HepG2 (cell line): Measurements from ENCODE around the gene GOLGA3. TPM values are rescaled to one million over a fixed set of nuclear protein-coding genes. Genes with fewer than 3 reads are reported as not detected.
A peak's percentile ranks its signal among the peaks of the same experiment; 100 is the strongest.

Experiments used
- ATAC-seq: fragments of 200-7000 bp; cut with Tn5 transposase; 3 replicates; pipeline ENCODE4 v1.9.1; 2020; ENCODE audit warnings: mild to moderate bottlenecking, moderate library complexity
- BruUV-seq: library from RNA; stranded (reverse); fragments of 400-500 nt; replicated peaks from 2 replicates; lab custom pipeline; 2021; lab: Mats Ljungman, UMichigan
- CTCF ChIA-PET: fragments of 300-600 bp; formaldehyde crosslinking; extraction: SDS; loops from one replicate; lab custom pipeline; 2021; ENCODE audit warnings: low total read pairs, inconsistent platforms, low intra/inter-chr PET ratio; lab: Yijun Ruan, JAX
- POLR2A ChIA-PET: fragments of 350-600 bp; sonication (Branson Sonifier 250); formaldehyde crosslinking; loops from one replicate; lab custom pipeline; 2020; ENCODE audit warnings: antibody characterized with exemption, inconsistent platforms; lab: Yijun Ruan, JAX
- DNase-seq: peaks from one replicate; pipeline ENCODE4 v3.0.0-alpha.2; 2015; ENCODE audit warnings: low spot score
- FAIRE-seq: peaks from 3 replicates; lab custom pipeline; 2011; peaks lifted over from hg19 to GRCh38; lab: Jason Lieb, UNC
- H2AFZ ChIP-seq: one replicate; pipeline ENCODE4 v1.6.1; 2011; ENCODE audit warnings: low read length, inconsistent platforms
- H3K27ac ChIP-seq: fragments of 300-600 bp; 3 replicates; pipeline ENCODE4 v1.8.0; 2011; ENCODE audit warnings: mixed run types, mild to moderate bottlenecking, mixed read lengths, low read length, inconsistent platforms; ENCODE audit not compliant: insufficient read depth; ENCODE audit errors: extremely low read length
- H3K27me3 ChIP-seq, 2 experiments: fragments of 200-600 bp in 1 of 2; 2 replicates in 1 of 2; 3 replicates in 1 of 2; pipeline versions ENCODE4 v1.6.0 to v1.8.0; 2011; ENCODE audit warnings: low read length in 2 of 2, mild to moderate bottlenecking in 2 of 2, moderate library complexity in 2 of 2, inconsistent platforms in 1 of 2; ENCODE audit not compliant: insufficient read depth in 2 of 2, control insufficient read depth in 1 of 2
- H3K36me3 ChIP-seq, 2 experiments: fragments of 200-600 bp in 1 of 2; replicated peaks in 1 of 2; 2 replicates in 1 of 2; 3 replicates in 1 of 2; pipeline versions ENCODE4 v1.5.1 to v1.8.0; 2011; ENCODE audit warnings: low read length in 2 of 2, inconsistent platforms in 1 of 2; ENCODE audit not compliant: insufficient read depth in 2 of 2, control insufficient read depth in 1 of 2
- H3K4me1 ChIP-seq: 2 replicates; pipeline ENCODE4 v1.5.1; 2012; ENCODE audit warnings: low read length, inconsistent platforms; ENCODE audit not compliant: insufficient read depth
- H3K4me2 ChIP-seq: 2 replicates; pipeline ENCODE4 v1.6.0; 2011; ENCODE audit warnings: low read depth, low read length, inconsistent platforms
- H3K4me3 ChIP-seq, 3 experiments: fragments of 200-600 bp in 1 of 3; sonication (generic), shearing (Covaris generic) in 1 of 3; replicated peaks in 1 of 3; 2 replicates each; pipeline ENCODE4 v1.5.1; 2011 to 2016; ENCODE audit warnings: low read length in 3 of 3, inconsistent platforms in 2 of 3, low read depth in 2 of 3, mild to moderate bottlenecking in 2 of 3, control low read depth in 1 of 3, mixed read lengths in 1 of 3; ENCODE audit not compliant: insufficient read depth in 1 of 3
- H3K79me2 ChIP-seq: one replicate; pipeline ENCODE4 v1.6.1; 2011; ENCODE audit warnings: low read length, inconsistent platforms; ENCODE audit not compliant: insufficient read depth
- H3K9ac ChIP-seq: 2 replicates; pipeline ENCODE4 v1.6.0; 2011; ENCODE audit warnings: mild to moderate bottlenecking, low read depth, low read length, inconsistent platforms; ENCODE audit not compliant: insufficient read depth
- H3K9me3 ChIP-seq: 2 replicates; pipeline ENCODE4 v1.5.1; 2012; ENCODE audit warnings: mild to moderate bottlenecking, low read length
- H4K20me1 ChIP-seq: 2 replicates; pipeline ENCODE4 v1.6.0; 2011; ENCODE audit warnings: inconsistent platforms, mild to moderate bottlenecking, low read length, moderate library complexity; ENCODE audit not compliant: insufficient read depth
- AGO2 ChIP-seq: fragments of 200-400 bp; formaldehyde crosslinking; optimal IDR thresholded peaks from 2 replicates; pipeline ENCODE3; 2017; ENCODE audit warnings: mild to moderate bottlenecking, low read depth, low read length, moderate library complexity
- HHEX ChIP-seq: IDR thresholded peaks from 2 replicates; pipeline ENCODE4 v1.6.1; 2016; ENCODE audit warnings: control low read depth
- HIC2 ChIP-seq: sonication (generic); formaldehyde crosslinking; IDR thresholded peaks from 2 replicates; pipeline ENCODE4 v1.9.0; 2022; ENCODE audit warnings: low read depth, missing genetic modification reagents
- MAFK ChIP-seq, 2 experiments: IDR thresholded peaks in 1 of 2; conservative IDR thresholded peaks in 1 of 2; 2 replicates each; pipeline ENCODE4 v1.6.1; 2011; ENCODE audit warnings: improper control_type of control experiment in 2 of 2, low read length in 2 of 2
- NRL ChIP-seq: sonication (generic); formaldehyde crosslinking; IDR thresholded peaks from 2 replicates; pipeline ENCODE4 v1.5.0; 2020; ENCODE audit warnings: missing genetic modification reagents, mild to moderate bottlenecking, moderate library complexity, borderline replicate concordance
- RBFOX2 ChIP-seq: fragments of 200-400 bp; formaldehyde crosslinking; IDR thresholded peaks from 2 replicates; pipeline ENCODE4 v1.6.1; 2017; ENCODE audit warnings: low read depth, mild to moderate bottlenecking, low read length
- WGBS: methylation state at CpG from one replicate; pipeline ENCODE4 v1.1.6; 2017; ENCODE audit warnings: low lambda C conversion rate; 5-methylcytosine and 5-hydroxymethylcytosine counted together
- in situ Hi-C: cut with HindIII; loops from 2 replicates; pipeline ENCODE4 v1.10.0; 2017; ENCODE audit warnings: low pct_unique_long_range_greater_than_20kb; ENCODE audit not compliant: extremely low pct_ligation_motif_present
- intact Hi-C: fragments of 100-400 bp; cut with micrococcal nuclease; formaldehyde crosslinking; loops from one replicate; pipeline ENCODE4 v1.10.0; 2022; ENCODE audit not compliant: unreplicated experiment
- polyA plus RNA-seq, 8 experiments: library from polyadenylated mRNA; depleted of rRNA in 3 of 8; stranded (reverse) in 7 of 8; unstranded in 1 of 8; fragments of >200 nt; fragmentation: Illumina TruSeq in 4 of 8; extraction: Trizol in 4 of 8; gene quantifications; 2 replicates each; pipeline versions ENCODE4 v1.2.1 to v1.2.3, GENCODE V29; 2011 to 2016; ENCODE audit warnings: low read depth in 4 of 8, missing spikeins in 1 of 8, mixed read lengths in 1 of 8; ENCODE audit not compliant: insufficient read depth in 1 of 8
- total RNA-seq, 5 experiments: library from RNA; depleted of rRNA; stranded (reverse); fragments of >200 nt; fragmentation: Illumina TruSeq; extraction: Trizol; gene quantifications; 2 replicates each; pipeline ENCODE4 v1.2.3, GENCODE V29; 2016; ENCODE audit warnings: low read depth in 1 of 5

GOLGA3 gene
- total and polyA plus RNA-seq, 2 of the 13 experiments (the other 11 are each of a cell fraction or from before 2014, with no cell fraction given), result 22.0 to 43.0 TPM

- TF ChIP-seq MAFK (conservative IDR thresholded peaks at IDR 0.05 in 1 of 2, IDR thresholded peaks at IDR 0.05 in 1 of 2; ENCODE audit: low read length in 2 of 2) (peak; percentile 60 to 62), NRL (CRISPR knock-in tag) (no peak), HIC2 (CRISPR knock-in tag) (no peak)
- no peak overlapping the region for H2AFZ ChIP-seq
- WGBS, result 99% methylated on average over 14 of the region's 14 CpGs
- H3K9ac ChIP-seq, result no peak overlapping the region
- intact Hi-C loops (no loop called here), in situ Hi-C loops (no loop called here)
- peaks cover 6% of the 10 kb centered on the region for H3K79me2 ChIP-seq
- no peaks in the 10 kb centered on the region for H3K4me1 ChIP-seq
- no peak for ATAC-seq
- TSS peak; percentile 27 for BruUV-seq
- no peaks in the 10 kb centered on the region for H3K9me3 ChIP-seq
- POLR2A ChIA-PET, result no interaction called here
- no peak overlapping the region for H3K4me3 ChIP-seq
- no peak for FAIRE-seq
- H3K27me3 ChIP-seq, result no peaks in the 10 kb centered on the region
- DNase-seq, result no peak
- no peak overlapping the region for H3K27ac ChIP-seq
- no peak overlapping the region for H3K4me2 ChIP-seq
- CTCF ChIA-PET, result no interaction called here
- H4K20me1 ChIP-seq, result 0 out of 2 replicates have a peak, but pooled peaks cover 7% of the 10 kb centered on the region
- peaks cover 47 to 82% of the 10 kb centered on the region in 2 experiments for H3K36me3 ChIP-seq
These were observed 25.5 kb downstream of the GOLGA3 start for GRCh38 chr12:132803125-132803524.

- intact Hi-C loops, result no loop called here
- no peak overlapping the region for H3K4me2 ChIP-seq
- ATAC-seq (no peak), DNase-seq (no peak), FAIRE-seq (no peak)
- WGBS, result 98% methylated on average over 18 of the region's 28 CpGs
- BruUV-seq, result no TSS peak
- no peaks in the 10 kb centered on the region for H3K9me3 ChIP-seq
- in situ Hi-C loops, result no loop called here
- H4K20me1 ChIP-seq, result 0 out of 2 replicates have a peak, but pooled peaks cover 7% of the 10 kb centered on the region
- no peaks in the 10 kb centered on the region for H3K27me3 ChIP-seq
- no peaks in the 10 kb centered on the region for H3K4me1 ChIP-seq
- POLR2A ChIA-PET, result no interaction called here
- TF ChIP-seq RBFOX2, result peak; percentile 48
- TF ChIP-seq HHEX (CRISPR knock-in tag), result no peak
- peak; percentile 77 for TF ChIP-seq AGO2
- H3K79me2 ChIP-seq, result peaks cover 4% of the 10 kb centered on the region
- H3K27ac ChIP-seq, result no peak overlapping the region
- H3K4me3 ChIP-seq, result no peak overlapping the region
- peaks cover 50 to 84% of the 10 kb centered on the region in 2 experiments for H3K36me3 ChIP-seq
- no peak overlapping the region for H2AFZ ChIP-seq
- no peak overlapping the region for H3K9ac ChIP-seq
- CTCF ChIA-PET, result no interaction called here
These were observed 26.9 kb downstream of the GOLGA3 start for GRCh38 chr12:132801741-132802140.
